GM12878 (cell line): ENCODE measurements around the gene ARHGAP32. TPM values are rescaled to one million over a fixed set of nuclear protein-coding genes. Genes with fewer than 3 reads are reported as not detected.

Experiments
- ATAC-seq: fragments of 200-7000 bp; cut with Tn5 transposase; 3 replicates; pipeline ENCODE4 v1.9.1; 2020; ENCODE audit warnings: mild to moderate bottlenecking, moderate library complexity
- BruUV-seq: library from RNA; stranded (reverse); fragments of 400-500 nt; replicated peaks from 2 replicates; lab custom pipeline; 2021; lab: Mats Ljungman, UMichigan
- CTCF ChIA-PET: fragments of 300-600 bp; sonication (Branson Sonifier 250); formaldehyde crosslinking; extraction: SDS; loops from one replicate; lab custom pipeline; 2021; ENCODE audit warnings: inconsistent platforms; lab: Yijun Ruan, JAX
- POLR2A ChIA-PET: fragments of 350-600 bp; formaldehyde crosslinking; extraction: SDS; loops from one replicate; lab custom pipeline; 2021; ENCODE audit warnings: inconsistent platforms; lab: Charles Lee
- RAD21 ChIA-PET: fragments of 300-600 bp; sonication (Branson Sonifier 250); formaldehyde crosslinking; loops from one replicate; lab custom pipeline; 2023; ENCODE audit warnings: antibody characterized with exemption; ENCODE audit not compliant: unreplicated experiment; lab: Charles Lee
- SMC1A ChIA-PET: fragments of 300-600 bp; sonication (Branson Sonifier 250); formaldehyde crosslinking; loops from one replicate; lab custom pipeline; 2023; ENCODE audit not compliant: unreplicated experiment, uncharacterized antibody; lab: Charles Lee
- DNase-seq: peaks from one replicate; pipeline ENCODE4 v3.0.0-alpha.2; 2011; ENCODE audit warnings: low read depth, low spot score
- FAIRE-seq: peaks from 3 replicates; lab custom pipeline; 2011; peaks lifted over from hg19 to GRCh38; lab: Jason Lieb, UNC
- H2AFZ ChIP-seq: 2 replicates; pipeline ENCODE4 v1.6.0; 2011; ENCODE audit warnings: low read depth, low read length, control low read depth; ENCODE audit not compliant: control insufficient read depth
- H3K27ac ChIP-seq: 2 replicates; pipeline ENCODE4 v1.5.1; 2011; ENCODE audit warnings: control low read depth; ENCODE audit not compliant: control insufficient read depth, insufficient read depth
- H3K27me3 ChIP-seq, 2 experiments: replicated peaks in 1 of 2; 2 replicates each; pipeline versions ENCODE4 v1.6.0 to v1.6.1; 2011; ENCODE audit warnings: low read length in 1 of 2; ENCODE audit not compliant: control insufficient read depth in 2 of 2, insufficient read depth in 2 of 2
- H3K36me3 ChIP-seq, 2 experiments: 2 replicates each; pipeline ENCODE4 v1.5.1; 2011; ENCODE audit warnings: low read length in 1 of 2; ENCODE audit not compliant: control insufficient read depth in 2 of 2, insufficient read depth in 2 of 2
- H3K4me1 ChIP-seq: 2 replicates; pipeline ENCODE4 v1.6.1; 2011; ENCODE audit warnings: mild to moderate bottlenecking, low read length, moderate library complexity, mixed read lengths; ENCODE audit not compliant: control insufficient read depth, insufficient read depth
- H3K4me2 ChIP-seq: 2 replicates; pipeline ENCODE4 v1.6.0; 2011; ENCODE audit warnings: control low read depth; ENCODE audit not compliant: control insufficient read depth, insufficient read depth
- H3K4me3 ChIP-seq: fragments of 200-600 bp; sonication (generic); 2 replicates; pipeline ENCODE4 v1.5.1; 2016
- H3K79me2 ChIP-seq: 2 replicates; pipeline ENCODE4 v1.6.0; 2011; ENCODE audit warnings: low read length; ENCODE audit not compliant: control insufficient read depth, insufficient read depth
- H3K9ac ChIP-seq: 2 replicates; pipeline ENCODE4 v1.8.0; 2011; ENCODE audit warnings: low read length, control low read depth, mixed read lengths; ENCODE audit not compliant: control insufficient read depth, insufficient read depth
- H3K9me3 ChIP-seq: replicated peaks from 3 replicates; pipeline ENCODE4 v1.5.1; 2011; ENCODE audit warnings: mild to moderate bottlenecking, low read length; ENCODE audit not compliant: control insufficient read depth, insufficient read depth
- H4K20me1 ChIP-seq: 2 replicates; pipeline ENCODE4 v1.6.0; 2011; ENCODE audit not compliant: control insufficient read depth, insufficient read depth
- CHD2 ChIP-seq: IDR thresholded peaks from 2 replicates; pipeline ENCODE4 v1.6.1; 2011; ENCODE audit warnings: low read depth, low read length, improper control_type of control experiment, borderline replicate concordance
- CTCF ChIP-seq, 3 experiments: IDR thresholded peaks in 2 of 3; conservative IDR thresholded peaks in 1 of 3; 2 replicates each; pipeline ENCODE4 v1.5.1; 2011; ENCODE audit warnings: low read depth in 3 of 3, low read length in 3 of 3, mild to moderate bottlenecking in 3 of 3, control low read depth in 2 of 3, moderate library complexity in 2 of 3, inconsistent platforms in 1 of 3, mixed read lengths in 1 of 3; ENCODE audit not compliant: control insufficient read depth in 2 of 3, insufficient read depth in 1 of 3; ENCODE audit errors: extremely low read depth in 1 of 3
- DPF2 ChIP-seq: fragments of 450-650 bp; IDR thresholded peaks from 2 replicates; pipeline ENCODE4 v1.6.1; 2017; ENCODE audit warnings: mild to moderate bottlenecking
- EZH2 ChIP-seq: IDR thresholded peaks from 2 replicates; pipeline ENCODE4 v1.6.1; 2012; ENCODE audit warnings: low read depth, mild to moderate bottlenecking, control low read depth, inconsistent platforms, low read length, borderline replicate concordance; ENCODE audit not compliant: control insufficient read depth
- MEF2B ChIP-seq: fragments of 450-650 bp; IDR thresholded peaks from 2 replicates; pipeline ENCODE4 v1.6.1; 2018; ENCODE audit warnings: mild to moderate bottlenecking, moderate library complexity; ENCODE audit not compliant: partially characterized antibody, poor library complexity, severe bottlenecking
- NR2F1 ChIP-seq: fragments of 450-650 bp; conservative IDR thresholded peaks from 2 replicates; pipeline ENCODE4 v1.6.1; 2017; ENCODE audit warnings: mild to moderate bottlenecking
- RB1 ChIP-seq: fragments of 450-650 bp; formaldehyde crosslinking; IDR thresholded peaks from 2 replicates; pipeline ENCODE4 v1.6.1; 2017; ENCODE audit warnings: mild to moderate bottlenecking, borderline replicate concordance
- RFX5 ChIP-seq: IDR thresholded peaks from 2 replicates; pipeline ENCODE4 v1.6.1; 2011; ENCODE audit warnings: low read depth, low read length, improper control_type of control experiment
- TCF3 ChIP-seq: IDR thresholded peaks from 2 replicates; pipeline ENCODE4 v1.6.1; 2012; ENCODE audit warnings: low read depth, mild to moderate bottlenecking, low read length, borderline replicate concordance; ENCODE audit not compliant: insufficient read depth
- ZNF274 ChIP-seq: IDR thresholded peaks from one replicate; pipeline ENCODE4 v1.8.0; 2011; ENCODE audit not compliant: insufficient read length, insufficient read depth
- WGBS: methylation state at CpG from one replicate; pipeline ENCODE4 v1.1.6; 2016; ENCODE audit warnings: low lambda C conversion rate; ENCODE audit not compliant: insufficient replicate concordance, insufficient coverage; ENCODE audit errors: missing lambda C conversion rate; 5-methylcytosine and 5-hydroxymethylcytosine counted together
- in situ Hi-C: fragments of 300-500 bp; cut with MboI; formaldehyde crosslinking; loops from 9 replicates; pipeline ENCODE4 v1.14.3; 2018; ENCODE audit warnings: mixed read lengths
- intact Hi-C: fragments of 100-400 bp; cut with micrococcal nuclease; formaldehyde crosslinking; loops from one replicate; pipeline ENCODE4 v1.14.2; 2022; ENCODE audit not compliant: unreplicated experiment
- polyA plus RNA-seq, 11 experiments: library from polyadenylated mRNA; depleted of rRNA in 4 of 11; unstranded in 6 of 11; stranded (reverse) in 5 of 11; fragments of >200 nt; fragmentation: Nextera tagmentation in 4 of 11; fragmentation: Illumina TruSeq in 1 of 11; extraction: Ambion mirVana in 4 of 11; extraction: Trizol in 1 of 11; gene quantifications; 1 replicate in 1 of 11; 2 replicates in 10 of 11; pipeline versions ENCODE4 v1.2.1 to v1.2.3, GENCODE V29; 2011 to 2016; ENCODE audit warnings: inconsistent platforms in 2 of 11, missing spikeins in 2 of 11, low read depth in 1 of 11
- total RNA-seq, 4 experiments: library from RNA; depleted of rRNA in 3 of 4; stranded (reverse); fragments of >200 nt in 3 of 4; fragmentation: Illumina TruSeq in 1 of 4; extraction: Trizol in 1 of 4; gene quantifications; 2 replicates each; pipeline versions ENCODE4 v1.2.1 to v1.2.3, GENCODE V29; 2013 to 2021
- TF ChIP-seq, protein P1 (sequence below): fragments of 450-650 bp; IDR thresholded peaks from 2 replicates; pipeline ENCODE4 v1.6.1; 2016; ENCODE audit warnings: mild to moderate bottlenecking
- TF ChIP-seq, protein P2 (sequence below): fragments of 450-650 bp; IDR thresholded peaks from 2 replicates; pipeline ENCODE4 v1.6.1; 2017; ENCODE audit warnings: mild to moderate bottlenecking, moderate library complexity

ARHGAP32 gene
- total and polyA plus RNA-seq, 10 of the 15 experiments (the other 5 are each of a cell fraction or from before 2014, with no cell fraction given) = under 0.01 to 0.46 (median 0.12) TPM; not detected in 1

DNA sequence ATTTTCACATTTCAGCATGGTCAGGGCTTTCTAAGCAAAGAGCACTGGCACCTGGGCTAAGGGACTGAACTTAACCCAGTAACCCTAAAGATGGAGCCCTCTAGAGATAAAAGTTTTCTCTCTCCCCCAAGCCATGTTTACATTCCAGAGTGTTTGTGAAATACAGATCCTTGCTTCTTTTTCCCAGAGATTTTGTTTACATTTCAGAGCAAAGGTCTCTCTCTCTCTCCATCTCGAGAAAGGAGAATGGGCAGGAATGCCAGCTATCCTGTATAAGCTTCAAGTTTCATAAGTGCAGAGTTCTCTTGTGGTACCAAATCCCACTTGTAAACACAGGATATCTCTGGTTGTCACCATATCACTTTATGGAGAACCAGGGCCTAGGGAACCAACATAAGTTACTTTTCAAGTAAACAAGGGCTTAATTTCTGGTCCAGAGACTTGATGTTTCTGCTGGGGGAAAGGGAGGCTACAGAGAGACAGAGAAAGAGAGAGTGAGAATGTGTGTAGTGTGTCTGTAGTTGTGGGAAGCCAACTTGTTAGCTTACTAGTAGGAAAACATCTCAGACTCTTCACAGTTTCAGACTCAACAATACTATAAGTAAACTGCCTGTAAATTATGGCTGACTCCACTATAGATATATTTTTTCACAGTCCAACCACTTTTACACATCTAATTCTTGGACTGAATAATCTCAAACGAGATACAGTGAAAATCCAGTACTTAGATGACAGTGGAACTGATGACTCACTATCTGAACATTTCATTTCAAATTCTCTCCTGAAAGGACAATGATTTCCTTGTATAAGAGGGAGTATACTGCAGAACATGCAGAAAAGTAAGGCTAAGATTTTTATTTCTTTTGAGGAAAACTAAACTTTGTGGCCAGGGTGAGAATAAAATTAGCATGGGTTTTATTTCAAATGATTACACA, 76.2 kb downstream of the ARHGAP32 start:
- no peak overlapping the region for H2AFZ ChIP-seq
- H3K4me1 ChIP-seq = no peaks in the 10 kb centered on the region
- BruUV-seq = no TSS peak
- intact Hi-C loops = loop anchor here (5.0 to 10.0 kb wide), 3 partner anchors 121 to 579 kb away; no protein-coding TSS in a partner anchor
- H3K4me2 ChIP-seq = no peak overlapping the region
- POLR2A ChIA-PET = no interaction called here
- H3K9ac ChIP-seq = no peak overlapping the region
- RAD21 ChIA-PET = no interaction called here
- in situ Hi-C loops = loop anchor here (10.0 kb wide), 1 partner anchor 629 kb away; no protein-coding TSS in a partner anchor
- CTCF ChIA-PET = interaction anchor here (0.9 to 1.0 kb wide), 2 partner anchors 25 to 216 kb away, joined by 3 read pairs; no protein-coding TSS in a partner anchor
- FAIRE-seq (no peak), ATAC-seq (no peak), DNase-seq (no peak)
- no peaks in the 10 kb centered on the region for H3K79me2 ChIP-seq
- H3K27me3 ChIP-seq = no peaks in the 10 kb centered on the region
- H3K27ac ChIP-seq = no peak overlapping the region
- no peaks in the 10 kb centered on the region for H4K20me1 ChIP-seq
- SMC1A ChIA-PET = interaction anchor here (1.0 kb wide), 1 partner anchor 216 kb away, joined by 4 read pairs; no protein-coding TSS in a partner anchor
- H3K4me3 ChIP-seq = no peak overlapping the region
- 2% methylated on average over 2 of the region's 2 CpGs for WGBS
- no peaks in the 10 kb centered on the region for H3K36me3 ChIP-seq
- no peaks in the 10 kb centered on the region for H3K9me3 ChIP-seq
- TF ChIP-seq, protein P1, sequence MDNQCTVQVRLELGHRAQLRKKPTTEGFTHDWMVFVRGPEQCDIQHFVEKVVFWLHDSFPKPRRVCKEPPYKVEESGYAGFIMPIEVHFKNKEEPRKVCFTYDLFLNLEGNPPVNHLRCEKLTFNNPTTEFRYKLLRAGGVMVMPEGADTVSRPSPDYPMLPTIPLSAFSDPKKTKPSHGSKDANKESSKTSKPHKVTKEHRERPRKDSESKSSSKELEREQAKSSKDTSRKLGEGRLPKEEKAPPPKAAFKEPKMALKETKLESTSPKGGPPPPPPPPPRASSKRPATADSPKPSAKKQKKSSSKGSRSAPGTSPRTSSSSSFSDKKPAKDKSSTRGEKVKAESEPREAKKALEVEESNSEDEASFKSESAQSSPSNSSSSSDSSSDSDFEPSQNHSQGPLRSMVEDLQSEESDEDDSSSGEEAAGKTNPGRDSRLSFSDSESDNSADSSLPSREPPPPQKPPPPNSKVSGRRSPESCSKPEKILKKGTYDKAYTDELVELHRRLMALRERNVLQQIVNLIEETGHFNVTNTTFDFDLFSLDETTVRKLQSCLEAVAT = no peak
- TF ChIP-seq TCF3 (no peak), RB1 (no peak), EZH2 (no peak), NR2F1 (no peak), RFX5 (no peak), CTCF (IDR thresholded peaks at IDR 0.05 in 2 of 3, conservative IDR thresholded peaks at IDR 0.05 in 1 of 3; ENCODE audit: control insufficient read depth in 2 of 3, extremely low read depth in 1 of 3, insufficient read depth in 1 of 3, low read depth in 3 of 3, low read length in 3 of 3) (no peak), CHD2 (no peak), ZNF274 (no peak), DPF2 (no peak), MEF2B (no peak)
- TF ChIP-seq, protein P2, sequence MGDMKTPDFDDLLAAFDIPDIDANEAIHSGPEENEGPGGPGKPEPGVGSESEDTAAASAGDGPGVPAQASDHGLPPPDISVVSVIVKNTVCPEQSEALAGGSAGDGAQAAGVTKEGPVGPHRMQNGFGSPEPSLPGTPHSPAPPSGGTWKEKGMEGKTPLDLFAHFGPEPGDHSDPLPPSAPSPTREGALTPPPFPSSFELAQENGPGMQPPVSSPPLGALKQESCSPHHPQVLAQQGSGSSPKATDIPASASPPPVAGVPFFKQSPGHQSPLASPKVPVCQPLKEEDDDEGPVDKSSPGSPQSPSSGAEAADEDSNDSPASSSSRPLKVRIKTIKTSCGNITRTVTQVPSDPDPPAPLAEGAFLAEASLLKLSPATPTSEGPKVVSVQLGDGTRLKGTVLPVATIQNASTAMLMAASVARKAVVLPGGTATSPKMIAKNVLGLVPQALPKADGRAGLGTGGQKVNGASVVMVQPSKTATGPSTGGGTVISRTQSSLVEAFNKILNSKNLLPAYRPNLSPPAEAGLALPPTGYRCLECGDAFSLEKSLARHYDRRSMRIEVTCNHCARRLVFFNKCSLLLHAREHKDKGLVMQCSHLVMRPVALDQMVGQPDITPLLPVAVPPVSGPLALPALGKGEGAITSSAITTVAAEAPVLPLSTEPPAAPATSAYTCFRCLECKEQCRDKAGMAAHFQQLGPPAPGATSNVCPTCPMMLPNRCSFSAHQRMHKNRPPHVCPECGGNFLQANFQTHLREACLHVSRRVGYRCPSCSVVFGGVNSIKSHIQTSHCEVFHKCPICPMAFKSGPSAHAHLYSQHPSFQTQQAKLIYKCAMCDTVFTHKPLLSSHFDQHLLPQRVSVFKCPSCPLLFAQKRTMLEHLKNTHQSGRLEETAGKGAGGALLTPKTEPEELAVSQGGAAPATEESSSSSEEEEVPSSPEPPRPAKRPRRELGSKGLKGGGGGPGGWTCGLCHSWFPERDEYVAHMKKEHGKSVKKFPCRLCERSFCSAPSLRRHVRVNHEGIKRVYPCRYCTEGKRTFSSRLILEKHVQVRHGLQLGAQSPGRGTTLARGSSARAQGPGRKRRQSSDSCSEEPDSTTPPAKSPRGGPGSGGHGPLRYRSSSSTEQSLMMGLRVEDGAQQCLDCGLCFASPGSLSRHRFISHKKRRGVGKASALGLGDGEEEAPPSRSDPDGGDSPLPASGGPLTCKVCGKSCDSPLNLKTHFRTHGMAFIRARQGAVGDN = no peak
